H1 (cell line): ENCODE measurements around the gene SLC2A1. TPM values are rescaled to one million over a fixed set of nuclear protein-coding genes. Genes with fewer than 3 reads are reported as not detected.

Experiments
- CHD7 ChIP-seq: fragments of 300-600 bp; sonication (generic); IDR thresholded peaks from 2 replicates; pipeline ENCODE4 v1.7.1; 2012; ENCODE audit warnings: low read length, moderate library complexity, mild to moderate bottlenecking, inconsistent platforms; ENCODE audit not compliant: insufficient replicate concordance
- SP1 ChIP-seq: IDR thresholded peaks from 2 replicates; pipeline ENCODE4 v1.6.1; 2011; ENCODE audit warnings: low read depth, low read length
- SP2 ChIP-seq: IDR thresholded peaks from 2 replicates; pipeline ENCODE4 v1.6.1; 2012; ENCODE audit warnings: mild to moderate bottlenecking, low read length, inconsistent platforms
- polyA plus RNA-seq, 7 experiments: library from polyadenylated mRNA; depleted of rRNA in 3 of 7; stranded (reverse) in 5 of 7; unstranded in 2 of 7; fragments of >200 nt in 5 of 7; fragments of 200-250 nt in 2 of 7; gene quantifications; 1 replicate in 5 of 7; 2 replicates in 1 of 7; 4 replicates in 1 of 7; pipeline versions ENCODE4 v1.2.1 to v1.2.3, GENCODE V29; 2011 to 2013; ENCODE audit warnings: missing spikeins in 2 of 7, mixed read lengths in 2 of 7
- total RNA-seq: library from RNA; stranded (reverse); fragmentation: NEBNext Ultra II Directional; extraction: Animal tissue kit (Norgen Biotek cat#: 25700); gene quantifications from 2 replicates; pipeline ENCODE4 v1.2.1, GENCODE V29; 2021

SLC2A1 gene
- total and polyA plus RNA-seq, 2 of the 8 experiments (the other 6 are each of a cell fraction or from before 2014, with no cell fraction given), result 230 to 308 TPM

DNA sequence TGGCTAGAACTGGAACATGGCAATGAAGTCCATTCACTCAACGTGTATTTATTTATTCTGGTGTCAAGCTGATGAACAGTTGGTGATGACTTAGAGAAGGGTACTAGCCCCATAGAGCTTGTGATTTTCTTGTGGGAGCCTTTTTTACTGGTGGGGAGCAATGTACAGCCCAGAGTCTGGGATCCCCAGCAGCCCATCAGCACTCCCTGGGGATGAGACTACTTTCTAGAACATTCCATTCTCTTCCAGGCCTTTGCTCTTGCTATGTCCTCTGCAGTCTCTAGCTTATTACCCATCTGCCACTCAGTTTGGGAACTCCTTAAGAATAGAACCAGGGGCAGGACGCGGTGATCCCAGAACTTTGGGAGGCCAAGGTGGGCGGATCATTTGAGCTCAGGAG is 11.6 kb downstream of the SLC2A1 start (continued):
- TF ChIP-seq CHD7 (no peak), SP2 (no peak), SP1 (no peak)
- TF ChIP-seq, all 59 proteins: peak for 0
